DOHH2 (cell line): ENCODE data around the gene ANKZF1.

ENCODE experiments used
- CTCF ChIP-seq: fragments of 200-600 bp; sonication (generic); IDR thresholded peaks from one replicate; pipeline ENCODE4 v1.5.1; 2014; ENCODE audit warnings: antibody characterized with exemption, mild to moderate bottlenecking, low read depth, low read length; ENCODE audit not compliant: poor library complexity, severe bottlenecking
- EZH2phosphoT487 ChIP-seq: fragments of 200-600 bp; sonication (generic); IDR thresholded peaks from 2 replicates; pipeline ENCODE4 v1.6.1; 2017; ENCODE audit warnings: borderline replicate concordance, mild to moderate bottlenecking, antibody characterized with exemption, low read length, moderate library complexity, mixed read lengths

GRCh38 chr2:219210196-219210885 is 19.3 kb upstream of the ANKZF1 start:
- TF ChIP-seq CTCF (no peak), EZH2phosphoT487 (no peak)
